Mammary microvascular endothelial cell (primary cell): ENCODE data around the gene ANGEL2. TPM values are rescaled to one million over a fixed set of nuclear protein-coding genes. Genes with fewer than 3 reads are reported as not detected.

Experiments used
- total RNA-seq: library from RNA; depleted of rRNA; stranded (reverse); fragments of >200 nt; gene quantifications from 2 replicates; pipeline ENCODE4 v1.2.3, GENCODE V29; 2015

The ANGEL2 gene
- total RNA-seq = 13.6 and 30.4 TPM in 2 replicates

DNA sequence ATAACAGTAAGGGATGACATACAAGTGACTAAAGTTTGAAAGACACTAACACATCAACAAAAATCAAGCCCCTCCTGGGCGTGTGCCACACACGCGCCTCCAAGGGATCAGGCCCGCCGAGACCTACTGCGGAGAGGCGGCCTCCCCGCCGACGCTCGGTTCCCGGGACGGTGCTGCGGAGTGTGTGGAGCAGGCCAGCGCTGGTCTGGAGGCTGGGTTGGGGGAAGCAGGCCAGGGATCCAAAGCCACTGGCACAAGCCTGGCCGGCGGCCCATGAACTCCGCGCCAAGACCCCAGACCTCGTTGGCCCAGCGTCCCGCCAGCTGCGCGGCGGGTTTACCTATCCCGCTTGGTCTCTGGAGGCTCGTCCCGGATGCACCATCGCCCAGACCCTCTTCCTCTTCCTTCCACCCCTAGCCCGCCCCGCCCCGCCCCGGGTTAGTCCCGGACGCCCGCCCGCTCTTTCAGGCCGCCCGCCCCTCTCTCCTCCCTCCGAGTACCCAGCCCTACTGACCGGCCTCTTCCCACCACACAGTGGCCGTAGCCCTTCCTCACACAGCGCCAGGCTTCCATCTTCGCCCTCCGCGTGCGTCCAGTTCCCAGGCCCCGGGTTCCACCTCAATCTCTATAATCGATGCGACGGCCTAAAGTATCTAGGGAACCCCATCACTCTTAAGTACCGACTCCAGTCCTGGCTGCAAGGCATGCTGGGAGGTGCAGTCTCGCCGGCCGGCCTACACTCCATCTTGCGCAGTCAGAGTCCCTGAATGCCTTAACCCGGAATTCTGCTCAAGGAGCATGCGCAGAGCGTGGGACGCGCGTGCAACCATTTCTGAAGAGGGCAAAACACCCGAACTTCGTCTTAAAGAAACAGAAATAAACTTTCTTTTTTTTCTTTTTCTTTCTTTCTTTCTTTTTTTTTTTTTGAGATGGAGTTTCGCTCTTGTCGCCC is at the start of gene ANGEL2:
Gene ANGEL2 (minus strand): TSS at position 769 of the 952 bp plus-strand sequence. CDS start 196 bp downstream, at position 573.

GRCh38 chr1:213051127-213051880 is 35.6 kb upstream of the ANGEL2 start, which contains the start of gene RPS6KC1:
Gene RPS6KC1, plus strand, starts transcription at chr1:213051241. Its CDS starts 164 bp downstream, at chr1:213051405.

DNA sequence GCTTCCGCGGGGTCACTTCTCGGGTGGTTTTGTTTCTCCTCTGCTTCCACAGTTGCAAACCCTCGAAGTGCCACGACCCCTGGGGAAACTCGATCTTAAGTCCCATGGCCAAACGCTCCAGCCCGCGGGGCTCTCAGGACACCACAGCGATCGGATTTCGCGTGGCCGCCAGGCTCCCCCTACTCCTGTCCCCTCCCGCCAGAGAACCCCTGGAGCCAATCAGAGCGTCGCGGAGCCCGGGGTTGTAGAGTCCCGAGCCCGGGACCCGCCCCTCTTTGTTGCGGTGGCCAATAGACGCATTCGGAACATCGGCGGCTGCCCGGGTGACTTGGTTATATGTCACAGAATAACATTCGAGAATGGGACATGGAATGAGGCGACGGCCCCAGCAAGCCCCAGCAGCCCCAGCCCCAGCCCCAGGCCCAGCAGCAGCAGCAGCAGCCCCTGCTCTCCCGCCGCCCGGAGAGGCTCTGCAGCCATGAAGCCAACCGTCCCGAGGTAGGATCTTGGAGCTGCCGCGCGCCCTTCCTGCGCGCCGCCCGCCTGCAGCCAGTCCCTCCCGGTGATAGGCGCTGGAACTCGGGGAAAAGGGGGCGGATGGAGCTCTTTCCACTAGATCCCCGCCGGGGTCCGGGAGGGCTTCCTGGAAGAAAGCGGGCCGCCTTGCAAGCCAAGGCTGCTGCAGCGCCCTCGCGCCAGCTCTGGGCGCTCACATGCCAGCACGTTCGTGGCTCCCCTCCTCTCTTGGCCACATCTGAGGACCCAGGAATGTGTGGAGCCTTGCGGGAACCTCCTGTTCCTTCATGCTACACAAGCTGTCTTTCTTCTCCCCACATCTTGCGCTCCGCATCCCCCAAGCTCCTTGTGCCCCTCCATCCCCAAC is 65.2 kb downstream of the ANGEL2 start, which contains the start of gene VASH2:
Gene VASH2 (plus strand): TSS at position 299 of the 883 bp plus-strand sequence. CDS start 1,002 bp downstream, outside the sequence.

Other genes with a start within 250 kb of the ANGEL2 start
- 23.7 and 28.0 TPM in 2 replicates for gene NSL1, start 224.1 kb downstream of the ANGEL2 start, total RNA-seq
- 9.0 and 10.6 TPM in 2 replicates for gene TATDN3, start 224.0 kb downstream of the ANGEL2 start, total RNA-seq
- not detected in 2 replicates for gene SPATA45, start 168.2 kb downstream of the ANGEL2 start, total RNA-seq
- 6.7 and 6.9 TPM in 2 replicates for gene FLVCR1, start 157.6 kb downstream of the ANGEL2 start, total RNA-seq
- gene VASH2, start 65.3 kb downstream of the ANGEL2 start, total RNA-seq = under 0.01 and 0.27 TPM in 2 replicates
- 9.8 and 10.7 TPM in 2 replicates for gene RPS6KC1, start 35.4 kb upstream of the ANGEL2 start, total RNA-seq